K562 (cell line): ENCODE data around the gene PCDHGB2. TPM values are rescaled to one million over a fixed set of nuclear protein-coding genes. Genes with fewer than 3 reads are reported as not detected.

Experiments
- CEBPG ChIP-seq, 3 experiments: fragments of 200-800 bp in 1 of 3; sonication (Bioruptor generic) in 1 of 3; sonication (generic) in 1 of 3; formaldehyde crosslinking in 1 of 3; IDR thresholded peaks in 2 of 3; conservative IDR thresholded peaks in 1 of 3; 2 replicates each; pipeline versions ENCODE4 v1.6.1 to v1.8.0; 2016 to 2022; ENCODE audit warnings: missing compliant biosample characterization in 2 of 3, missing genetic modification characterization in 2 of 3, mild to moderate bottlenecking in 1 of 3, missing genetic modification reagents in 1 of 3
- HMG20A ChIP-seq: fragments of 450-650 bp; formaldehyde crosslinking; conservative IDR thresholded peaks from 2 replicates; pipeline ENCODE4 v1.4.0; 2020; ENCODE audit warnings: mild to moderate bottlenecking, mixed read lengths
- L3MBTL2 ChIP-seq: fragments of 450-650 bp; IDR thresholded peaks from 2 replicates; pipeline ENCODE4 v1.6.1; 2016; ENCODE audit warnings: mild to moderate bottlenecking, moderate library complexity
- POLR3A ChIP-seq: IDR thresholded peaks from 2 replicates; pipeline ENCODE4 v1.6.1; 2011; ENCODE audit warnings: borderline replicate concordance, mild to moderate bottlenecking, moderate library complexity; ENCODE audit not compliant: insufficient read length, insufficient read depth; ENCODE audit errors: extremely low read depth
- SMARCA5 ChIP-seq: fragments of 450-650 bp; IDR thresholded peaks from 2 replicates; pipeline ENCODE4 v1.6.1; 2016
- SMC3 ChIP-seq: conservative IDR thresholded peaks from 2 replicates; pipeline ENCODE4 v1.6.1; 2011; ENCODE audit warnings: low read depth, low read length, improper control_type of control experiment; ENCODE audit not compliant: insufficient read depth
- SP1 ChIP-seq: sonication (generic); formaldehyde crosslinking; IDR thresholded peaks from 2 replicates; pipeline ENCODE4 v1.8.1; 2022; ENCODE audit warnings: mild to moderate bottlenecking, missing genetic modification reagents
- YY1 ChIP-seq, 3 experiments: IDR thresholded peaks; 2 replicates each; pipeline ENCODE4 v1.6.1; 2011; ENCODE audit warnings: low read length in 2 of 3, mild to moderate bottlenecking in 2 of 3, moderate library complexity in 2 of 3, borderline replicate concordance in 1 of 3, control low read depth in 1 of 3, low read depth in 1 of 3; ENCODE audit not compliant: insufficient read depth in 3 of 3, insufficient replicate concordance in 2 of 3, control insufficient read depth in 1 of 3, insufficient read length in 1 of 3; ENCODE audit errors: extremely low read depth in 1 of 3
- ZEB2 ChIP-seq: fragments of 450-650 bp; IDR thresholded peaks from 2 replicates; pipeline ENCODE4 v1.6.1; 2016
- ZNF589 ChIP-seq: fragments of 200-800 bp; sonication (Bioruptor generic); IDR thresholded peaks from 2 replicates; pipeline ENCODE4 v1.6.1; 2016; ENCODE audit warnings: low read depth, missing genetic modification characterization, missing compliant biosample characterization
- ZNF830 ChIP-seq: fragments of 250-450 bp; sonication (Bioruptor Pico); IDR thresholded peaks from 2 replicates; pipeline ENCODE4 v1.5.0; 2021; ENCODE audit warnings: mild to moderate bottlenecking
- polyA plus RNA-seq, 8 experiments: library from polyadenylated mRNA; depleted of rRNA in 4 of 8; stranded (reverse) in 5 of 8; unstranded in 3 of 8; fragments of >200 nt; fragmentation: Nextera tagmentation in 2 of 8; fragmentation: Illumina TruSeq in 1 of 8; extraction: Ambion mirVana in 2 of 8; extraction: Trizol in 1 of 8; gene quantifications; 2 replicates each; pipeline versions ENCODE4 v1.2.1 to v1.2.3, GENCODE V29; 2011 to 2014; ENCODE audit warnings: inconsistent platforms in 1 of 8, missing spikeins in 1 of 8
- total RNA-seq, 7 experiments: library from RNA; depleted of rRNA in 6 of 7; stranded (reverse); fragments of >200 nt in 6 of 7; fragmentation: Illumina TruSeq in 2 of 7; extraction: Trizol in 2 of 7; gene quantifications; 2 replicates each; pipeline versions ENCODE4 v1.2.1 to v1.2.3, GENCODE V29; 2011 to 2021; ENCODE audit warnings: low replicate concordance in 1 of 7
- TF ChIP-seq, protein P1 (sequence below): sonication (generic); formaldehyde crosslinking; IDR thresholded peaks from 2 replicates; pipeline ENCODE4 v1.8.0; 2023; ENCODE audit warnings: mild to moderate bottlenecking, missing genetic modification reagents
- TF ChIP-seq, protein P2 (sequence below): fragments of 450-650 bp; IDR thresholded peaks from 2 replicates; pipeline ENCODE4 v1.6.1; 2016; ENCODE audit warnings: mild to moderate bottlenecking
- TF ChIP-seq, protein P3 (sequence below), 3 experiments: IDR thresholded peaks in 2 of 3; conservative IDR thresholded peaks in 1 of 3; 2 replicates each; pipeline ENCODE4 v1.5.1; 2011 to 2012; ENCODE audit warnings: low read length in 3 of 3, mild to moderate bottlenecking in 3 of 3, control low read depth in 2 of 3, improper control_type of control experiment in 1 of 3, inconsistent platforms in 1 of 3, low read depth in 1 of 3, mixed read lengths in 1 of 3, moderate library complexity in 1 of 3; ENCODE audit not compliant: insufficient read depth in 2 of 3

Gene PCDHGB2
- total and polyA plus RNA-seq, 9 of the 15 experiments (the other 6 are each of a cell fraction or from before 2014, with no cell fraction given), result 0.06 to 0.54 (median 0.29) TPM; not detected in 1

DNA sequence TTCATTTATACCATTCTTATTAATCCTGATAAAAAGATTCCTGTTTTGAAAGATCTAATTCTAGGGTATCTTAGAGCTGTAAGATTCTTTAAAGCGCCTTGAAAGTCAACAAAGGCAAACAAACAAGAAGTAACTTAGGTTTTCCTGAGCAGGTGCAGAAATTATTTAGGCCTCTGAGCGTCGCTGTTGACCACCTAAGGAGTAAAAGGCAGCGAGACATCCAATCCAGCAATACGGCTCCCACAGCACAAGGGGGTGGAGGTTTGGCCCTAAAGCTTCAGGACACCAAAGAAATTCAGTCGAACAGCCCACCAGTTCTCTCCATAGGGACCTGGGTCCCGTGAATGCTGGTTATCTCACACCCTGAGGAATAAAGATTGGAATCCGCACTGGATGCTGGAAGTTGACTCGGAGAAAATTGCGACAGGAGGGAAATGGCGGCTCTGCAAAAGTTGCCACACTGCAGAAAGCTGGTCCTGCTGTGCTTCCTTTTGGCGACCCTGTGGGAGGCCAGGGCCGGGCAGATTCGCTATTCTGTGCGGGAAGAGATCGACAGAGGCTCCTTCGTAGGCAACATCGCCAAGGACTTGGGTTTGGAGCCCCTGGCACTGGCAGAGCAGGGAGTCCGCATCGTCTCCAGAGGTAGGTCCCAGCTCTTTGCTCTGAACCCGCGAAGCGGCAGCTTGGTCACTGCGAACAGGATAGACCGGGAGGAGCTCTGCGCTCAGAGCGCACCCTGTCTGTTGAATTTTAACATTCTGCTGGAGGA lies 21.1 kb upstream of the PCDHGB2 start, which contains the start of gene PCDHGA2 (continued):
- TF ChIP-seq, protein P1, sequence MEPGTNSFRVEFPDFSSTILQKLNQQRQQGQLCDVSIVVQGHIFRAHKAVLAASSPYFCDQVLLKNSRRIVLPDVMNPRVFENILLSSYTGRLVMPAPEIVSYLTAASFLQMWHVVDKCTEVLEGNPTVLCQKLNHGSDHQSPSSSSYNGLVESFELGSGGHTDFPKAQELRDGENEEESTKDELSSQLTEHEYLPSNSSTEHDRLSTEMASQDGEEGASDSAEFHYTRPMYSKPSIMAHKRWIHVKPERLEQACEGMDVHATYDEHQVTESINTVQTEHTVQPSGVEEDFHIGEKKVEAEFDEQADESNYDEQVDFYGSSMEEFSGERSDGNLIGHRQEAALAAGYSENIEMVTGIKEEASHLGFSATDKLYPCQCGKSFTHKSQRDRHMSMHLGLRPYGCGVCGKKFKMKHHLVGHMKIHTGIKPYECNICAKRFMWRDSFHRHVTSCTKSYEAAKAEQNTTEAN (CRISPR knock-in tag), result no peak
- TF ChIP-seq SMARCA5 (no peak), POLR3A (no peak), SMC3 (0 out of 2 replicates have a peak, but pooled peaks have one; percentile 7), YY1 (IDR thresholded peaks at IDR 0.05; ENCODE audit: borderline replicate concordance in 1 of 3, control insufficient read depth in 1 of 3, extremely low read depth in 1 of 3, insufficient read depth in 3 of 3, insufficient read length in 1 of 3, insufficient replicate concordance in 2 of 3, low read depth in 1 of 3, low read length in 2 of 3) (peak in 2 of 3 experiments; percentile 28 to 62), CEBPG (CRISPR knock-in tag; IDR thresholded peaks at IDR 0.05) (no peak), CEBPG (tag; conservative IDR thresholded peaks at IDR 0.05 in 1 of 2, IDR thresholded peaks at IDR 0.05 in 1 of 2) (peak in 1 of 2 experiments; percentile 33; a peak in 1 of 4 replicates), ZEB2 (no peak), SP1 (no peak), ZNF830 (no peak), HMG20A (CRISPR knock-in tag) (no peak), L3MBTL2 (peak; percentile 30; the same call in 1 of the 2 replicates), ZNF589 (CRISPR knock-in tag) (no peak)
- TF ChIP-seq, protein P2, sequence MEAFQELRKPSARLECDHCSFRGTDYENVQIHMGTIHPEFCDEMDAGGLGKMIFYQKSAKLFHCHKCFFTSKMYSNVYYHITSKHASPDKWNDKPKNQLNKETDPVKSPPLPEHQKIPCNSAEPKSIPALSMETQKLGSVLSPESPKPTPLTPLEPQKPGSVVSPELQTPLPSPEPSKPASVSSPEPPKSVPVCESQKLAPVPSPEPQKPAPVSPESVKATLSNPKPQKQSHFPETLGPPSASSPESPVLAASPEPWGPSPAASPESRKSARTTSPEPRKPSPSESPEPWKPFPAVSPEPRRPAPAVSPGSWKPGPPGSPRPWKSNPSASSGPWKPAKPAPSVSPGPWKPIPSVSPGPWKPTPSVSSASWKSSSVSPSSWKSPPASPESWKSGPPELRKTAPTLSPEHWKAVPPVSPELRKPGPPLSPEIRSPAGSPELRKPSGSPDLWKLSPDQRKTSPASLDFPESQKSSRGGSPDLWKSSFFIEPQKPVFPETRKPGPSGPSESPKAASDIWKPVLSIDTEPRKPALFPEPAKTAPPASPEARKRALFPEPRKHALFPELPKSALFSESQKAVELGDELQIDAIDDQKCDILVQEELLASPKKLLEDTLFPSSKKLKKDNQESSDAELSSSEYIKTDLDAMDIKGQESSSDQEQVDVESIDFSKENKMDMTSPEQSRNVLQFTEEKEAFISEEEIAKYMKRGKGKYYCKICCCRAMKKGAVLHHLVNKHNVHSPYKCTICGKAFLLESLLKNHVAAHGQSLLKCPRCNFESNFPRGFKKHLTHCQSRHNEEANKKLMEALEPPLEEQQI, result no peak
- TF ChIP-seq, protein P3, sequence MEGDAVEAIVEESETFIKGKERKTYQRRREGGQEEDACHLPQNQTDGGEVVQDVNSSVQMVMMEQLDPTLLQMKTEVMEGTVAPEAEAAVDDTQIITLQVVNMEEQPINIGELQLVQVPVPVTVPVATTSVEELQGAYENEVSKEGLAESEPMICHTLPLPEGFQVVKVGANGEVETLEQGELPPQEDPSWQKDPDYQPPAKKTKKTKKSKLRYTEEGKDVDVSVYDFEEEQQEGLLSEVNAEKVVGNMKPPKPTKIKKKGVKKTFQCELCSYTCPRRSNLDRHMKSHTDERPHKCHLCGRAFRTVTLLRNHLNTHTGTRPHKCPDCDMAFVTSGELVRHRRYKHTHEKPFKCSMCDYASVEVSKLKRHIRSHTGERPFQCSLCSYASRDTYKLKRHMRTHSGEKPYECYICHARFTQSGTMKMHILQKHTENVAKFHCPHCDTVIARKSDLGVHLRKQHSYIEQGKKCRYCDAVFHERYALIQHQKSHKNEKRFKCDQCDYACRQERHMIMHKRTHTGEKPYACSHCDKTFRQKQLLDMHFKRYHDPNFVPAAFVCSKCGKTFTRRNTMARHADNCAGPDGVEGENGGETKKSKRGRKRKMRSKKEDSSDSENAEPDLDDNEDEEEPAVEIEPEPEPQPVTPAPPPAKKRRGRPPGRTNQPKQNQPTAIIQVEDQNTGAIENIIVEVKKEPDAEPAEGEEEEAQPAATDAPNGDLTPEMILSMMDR (IDR thresholded peaks at IDR 0.05 in 2 of 3, conservative IDR thresholded peaks at IDR 0.05 in 1 of 3; ENCODE audit: insufficient read depth in 2 of 3, low read depth in 1 of 3, low read length in 3 of 3), result peak; percentile 79 to 84 (median 82)
